DOHH2 (cell line): Measurements from ENCODE around the gene LRRC42.

ENCODE experiments used
- CTCF ChIP-seq: fragments of 200-600 bp; sonication (generic); IDR thresholded peaks from one replicate; pipeline ENCODE4 v1.5.1; 2014; ENCODE audit warnings: antibody characterized with exemption, mild to moderate bottlenecking, low read depth, low read length; ENCODE audit not compliant: poor library complexity, severe bottlenecking
- EZH2phosphoT487 ChIP-seq: fragments of 200-600 bp; sonication (generic); IDR thresholded peaks from 2 replicates; pipeline ENCODE4 v1.6.1; 2017; ENCODE audit warnings: borderline replicate concordance, mild to moderate bottlenecking, antibody characterized with exemption, low read length, moderate library complexity, mixed read lengths

- no peak for TF ChIP-seq CTCF
- no peak for TF ChIP-seq EZH2phosphoT487
These were observed 10.4 kb downstream of the LRRC42 start for GRCh38 chr1:53956308-53957168.
